CD14-positive monocyte (primary cell): ENCODE results near the gene UGT1A8. TPM values are rescaled to one million over a fixed set of nuclear protein-coding genes. Genes with fewer than 3 reads are reported as not detected.

Experiments used
- DNase-seq, 3 donors: peaks; one replicate each; pipeline ENCODE4 v3.0.0-alpha.2; 2011 to 2022
- H2AFZ ChIP-seq: 2 replicates; pipeline ENCODE4 v1.6.0; 2012; ENCODE audit warnings: mild to moderate bottlenecking, low read depth, low read length, inconsistent platforms; ENCODE audit not compliant: insufficient read depth, poor library complexity, severe bottlenecking
- H3K27ac ChIP-seq, 2 donors: 1 replicate in 1 of 2; 2 replicates in 1 of 2; pipeline ENCODE4 v1.5.1; 2012 to 2013; ENCODE audit warnings: low read length in 2 of 2, control low read depth in 1 of 2, inconsistent platforms in 1 of 2, low read depth in 1 of 2, mild to moderate bottlenecking in 1 of 2
- H3K27me3 ChIP-seq, 2 donors: one replicate each; pipeline versions ENCODE4 v1.6.0 to v1.6.1; 2011 to 2013; ENCODE audit warnings: low read length in 2 of 2; ENCODE audit not compliant: control insufficient read depth in 2 of 2, insufficient read depth in 2 of 2
- H3K36me3 ChIP-seq, 2 donors: replicated peaks in 1 of 2; 1 replicate in 1 of 2; 2 replicates in 1 of 2; pipeline versions ENCODE4 v1.5.1 to v1.6.1; 2012 to 2013; ENCODE audit warnings: low read length in 2 of 2, control low read depth in 1 of 2, inconsistent platforms in 1 of 2, mild to moderate bottlenecking in 1 of 2; ENCODE audit not compliant: insufficient read depth in 2 of 2, control insufficient read depth in 1 of 2
- H3K4me1 ChIP-seq, 2 donors: 1 replicate in 1 of 2; 2 replicates in 1 of 2; pipeline versions ENCODE4 v1.5.1 to v1.6.1; 2012 to 2013; ENCODE audit warnings: low read length in 2 of 2, control low read depth in 1 of 2, inconsistent platforms in 1 of 2, mild to moderate bottlenecking in 1 of 2, moderate library complexity in 1 of 2; ENCODE audit not compliant: insufficient read depth in 2 of 2, control insufficient read depth in 1 of 2
- H3K4me2 ChIP-seq: replicated peaks from 2 replicates; pipeline ENCODE3; 2012; ENCODE audit warnings: low read length, moderate library complexity, mild to moderate bottlenecking; ENCODE audit not compliant: poor library complexity, severe bottlenecking; ENCODE audit errors: extremely low read depth
- H3K4me3 ChIP-seq, 3 experiments: fragments of 200-600 bp in 1 of 3; sonication (generic) in 1 of 3; replicated peaks in 1 of 3; 1 replicate in 2 of 3; 2 replicates in 1 of 3; pipeline ENCODE4 v1.5.1; 2011 to 2013; ENCODE audit warnings: low read length in 3 of 3, mild to moderate bottlenecking in 3 of 3, control low read depth in 2 of 3, low read depth in 2 of 3, inconsistent platforms in 1 of 3, moderate library complexity in 1 of 3
- H3K79me2 ChIP-seq: 2 replicates; pipeline ENCODE4 v1.6.0; 2012; ENCODE audit warnings: mild to moderate bottlenecking, control low read depth, inconsistent platforms, low read length, moderate library complexity; ENCODE audit not compliant: insufficient read depth
- H3K9ac ChIP-seq: 2 replicates; pipeline ENCODE4 v1.6.0; 2017; ENCODE audit warnings: low read length, mild to moderate bottlenecking; ENCODE audit not compliant: insufficient read depth, poor library complexity, severe bottlenecking
- H3K9me3 ChIP-seq, 2 donors: replicated peaks in 1 of 2; 1 replicate in 1 of 2; 2 replicates in 1 of 2; pipeline versions ENCODE4 v1.5.1 to v1.6.1; 2012 to 2013; ENCODE audit warnings: low read length in 2 of 2, control low read depth in 1 of 2; ENCODE audit not compliant: control insufficient read depth in 1 of 2, insufficient read depth in 1 of 2
- H4K20me1 ChIP-seq: 2 replicates; pipeline ENCODE4 v1.6.0; 2012; ENCODE audit warnings: mild to moderate bottlenecking, low read length, control low read depth, moderate library complexity; ENCODE audit not compliant: insufficient read depth
- H3K27ac Mint-ChIP-seq, 7 donors: one replicate each; pipeline ENCODE4 v1.8.0; 2020; ENCODE audit warnings: mild to moderate bottlenecking in 7 of 7, mixed read lengths in 7 of 7, moderate library complexity in 6 of 7, inconsistent platforms in 2 of 7
- H3K27me3 Mint-ChIP-seq, 3 donors: one replicate each; pipeline ENCODE4 v1.8.0; 2021 to 2022; ENCODE audit warnings: low read depth in 3 of 3, mild to moderate bottlenecking in 3 of 3, mixed read lengths in 3 of 3, moderate library complexity in 3 of 3, inconsistent platforms in 1 of 3
- H3K36me3 Mint-ChIP-seq, 2 donors: one replicate each; pipeline ENCODE4 v1.8.0; 2020; ENCODE audit warnings: mixed read lengths in 2 of 2, inconsistent platforms in 1 of 2, mild to moderate bottlenecking in 1 of 2
- H3K4me1 Mint-ChIP-seq: one replicate; pipeline ENCODE4 v1.8.0; 2020; ENCODE audit warnings: mild to moderate bottlenecking, mixed read lengths
- H3K4me3 Mint-ChIP-seq, 2 donors: one replicate each; pipeline ENCODE4 v1.8.0; 2020; ENCODE audit warnings: mild to moderate bottlenecking in 2 of 2, mixed read lengths in 2 of 2, moderate library complexity in 1 of 2
- H3K9me3 Mint-ChIP-seq, 7 donors: one replicate each; pipeline ENCODE4 v1.8.0; 2020 to 2022; ENCODE audit warnings: mixed read lengths in 7 of 7, mild to moderate bottlenecking in 6 of 7, moderate library complexity in 6 of 7, inconsistent platforms in 2 of 7
- WGBS: methylation state at CpG from one replicate; pipeline ENCODE4 v1.1.5; 2013; ENCODE audit warnings: missing lambda C conversion rate; ENCODE audit not compliant: insufficient coverage; 5-methylcytosine and 5-hydroxymethylcytosine counted together
- intact Hi-C, 2 donors: fragments of 100-400 bp; cut with micrococcal nuclease; formaldehyde crosslinking; loops; one replicate each; pipeline versions ENCODE4 v1.15.0 to v1.15.1; 2023
- polyA plus RNA-seq, 3 donors: library from polyadenylated mRNA; depleted of rRNA in 1 of 3; unstranded in 2 of 3; stranded (reverse) in 1 of 3; fragments of 300-500 nt in 2 of 3; fragments of >200 nt in 1 of 3; fragmentation: Illumina TruSeq in 2 of 3; gene quantifications; 1 replicate in 2 of 3; 2 replicates in 1 of 3; pipeline ENCODE4 v1.2.3, GENCODE V29; 2012 to 2021
- TF ChIP-seq, protein P1 (sequence below): fragments of 200-600 bp; IDR thresholded peaks from one replicate; pipeline ENCODE4 v1.8.0; 2022; ENCODE audit warnings: antibody characterized with exemption, mild to moderate bottlenecking

UGT1A8 gene
- polyA plus RNA-seq, 3 donors, result not detected

DNA sequence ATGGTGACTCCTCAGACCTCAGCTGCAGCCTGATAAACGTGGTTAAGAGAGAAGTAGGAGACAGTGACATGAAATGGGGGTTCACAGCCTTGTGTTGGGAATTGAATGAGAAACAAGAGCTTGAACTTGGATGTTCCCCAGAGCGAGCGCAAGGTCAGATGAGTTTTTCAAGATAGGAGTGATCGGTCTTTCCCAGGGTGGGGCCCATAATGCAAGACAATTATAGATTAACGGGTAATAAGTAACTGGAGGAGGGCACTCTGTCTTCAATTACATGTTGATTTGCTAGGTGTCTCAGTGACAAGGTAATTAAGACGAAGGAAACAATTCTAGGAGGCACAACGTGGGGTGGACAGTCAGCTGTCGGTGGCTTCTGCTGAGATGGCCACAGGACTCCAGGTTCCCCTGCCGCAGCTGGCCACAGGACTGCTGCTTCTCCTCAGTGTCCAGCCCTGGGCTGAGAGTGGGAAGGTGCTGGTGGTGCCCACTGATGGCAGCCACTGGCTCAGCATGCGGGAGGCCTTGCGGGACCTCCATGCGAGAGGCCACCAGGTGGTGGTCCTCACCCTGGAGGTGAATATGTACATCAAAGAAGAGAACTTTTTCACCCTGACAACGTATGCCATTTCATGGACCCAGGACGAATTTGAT lies 95.3 kb downstream of the UGT1A8 start, which contains the start of gene UGT1A5:
Gene UGT1A5, plus strand, starts transcription at position 297 of the 651 bp plus-strand sequence. Its CDS starts 85 bp downstream, at position 382.
- Histone ChIP-seq H3K27me3 (no peaks in the 10 kb centered on the region), H3K4me2 (no peak within 1 kb of the TSS), H3K9me3 (no peaks in the 10 kb centered on the region), H3K9ac (no peak within 1 kb of the TSS), H3K4me1 (no peaks in the 10 kb centered on the region), H3K36me3 (no peaks in the 10 kb centered on the region), H3K79me2 (no peaks in the 10 kb centered on the region), H2AFZ (no peak within 1 kb of the TSS), H3K4me3 (no peak within 1 kb of the TSS), H3K27ac (no peak within 1 kb of the TSS), H4K20me1 (no peaks in the 10 kb centered on the region)
- H3K27ac Mint-ChIP-seq, result no peak within 1 kb of the TSS
- H3K4me1 Mint-ChIP-seq, result no peaks in the 10 kb centered on the region
- 90% methylated on average over 14 of the region's 14 CpGs for WGBS
- peaks cover 0 to 2% (median 0%) of the 10 kb centered on the region in 7 donors for H3K9me3 Mint-ChIP-seq
- peaks cover 2 to 8% (median 8%) of the 10 kb centered on the region in 3 donors for H3K27me3 Mint-ChIP-seq
- TF ChIP-seq, protein P1, sequence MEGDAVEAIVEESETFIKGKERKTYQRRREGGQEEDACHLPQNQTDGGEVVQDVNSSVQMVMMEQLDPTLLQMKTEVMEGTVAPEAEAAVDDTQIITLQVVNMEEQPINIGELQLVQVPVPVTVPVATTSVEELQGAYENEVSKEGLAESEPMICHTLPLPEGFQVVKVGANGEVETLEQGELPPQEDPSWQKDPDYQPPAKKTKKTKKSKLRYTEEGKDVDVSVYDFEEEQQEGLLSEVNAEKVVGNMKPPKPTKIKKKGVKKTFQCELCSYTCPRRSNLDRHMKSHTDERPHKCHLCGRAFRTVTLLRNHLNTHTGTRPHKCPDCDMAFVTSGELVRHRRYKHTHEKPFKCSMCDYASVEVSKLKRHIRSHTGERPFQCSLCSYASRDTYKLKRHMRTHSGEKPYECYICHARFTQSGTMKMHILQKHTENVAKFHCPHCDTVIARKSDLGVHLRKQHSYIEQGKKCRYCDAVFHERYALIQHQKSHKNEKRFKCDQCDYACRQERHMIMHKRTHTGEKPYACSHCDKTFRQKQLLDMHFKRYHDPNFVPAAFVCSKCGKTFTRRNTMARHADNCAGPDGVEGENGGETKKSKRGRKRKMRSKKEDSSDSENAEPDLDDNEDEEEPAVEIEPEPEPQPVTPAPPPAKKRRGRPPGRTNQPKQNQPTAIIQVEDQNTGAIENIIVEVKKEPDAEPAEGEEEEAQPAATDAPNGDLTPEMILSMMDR, result no peak
- DNase-seq, result no peak
- H3K4me3 Mint-ChIP-seq, result no peak within 1 kb of the TSS
- no peaks in the 10 kb centered on the region for H3K36me3 Mint-ChIP-seq
- intact Hi-C loops, result no loop called here

- Histone ChIP-seq H3K79me2 (no peaks in the 10 kb centered on the region), H3K27me3 (no peaks in the 10 kb centered on the region), H3K36me3 (no peaks in the 10 kb centered on the region), H3K9me3 (no peaks in the 10 kb centered on the region), H2AFZ (no peak overlapping the region), H3K9ac (no peak overlapping the region), H3K4me3 (no peak overlapping the region), H4K20me1 (no peaks in the 10 kb centered on the region), H3K27ac (no peak overlapping the region), H3K4me2 (no peak overlapping the region), H3K4me1 (no peaks in the 10 kb centered on the region)
- no peak overlapping the region for H3K27ac Mint-ChIP-seq
- DNase-seq, result no peak
- WGBS, result 100% methylated on average over 2 of the region's 7 CpGs
- H3K27me3 Mint-ChIP-seq, result peaks cover 2 to 8% (median 8%) of the 10 kb centered on the region in 3 donors
- TF ChIP-seq, protein P1, result no peak
- H3K36me3 Mint-ChIP-seq, result no peaks in the 10 kb centered on the region
- intact Hi-C loops, result no loop called here
- no peak overlapping the region for H3K4me3 Mint-ChIP-seq
- peaks cover 0 to 2% (median 0%) of the 10 kb centered on the region in 7 donors for H3K9me3 Mint-ChIP-seq
- no peaks in the 10 kb centered on the region for H3K4me1 Mint-ChIP-seq
Observed at GRCh38 chr2:233713262-233713615, 95.8 kb downstream of the UGT1A8 start.
